Activated CD4-positive, alpha-beta T cell treated with anti-CD3 and anti-CD28 coated beads for 36 hours (primary cell): ENCODE measurements around the gene OGFRL1. TPM values are rescaled to one million over a fixed set of nuclear protein-coding genes. Genes with fewer than 3 reads are reported as not detected.

Source experiments
- ATAC-seq: fragments of 200-7000 bp; cut with Tn5 transposase; one replicate; pipeline ENCODE4 v1.10.0; 2021; ENCODE audit warnings: mild to moderate bottlenecking, moderate library complexity
- CTCF ChIA-PET: fragments of 350-600 bp; sonication (Branson Sonifier 250); formaldehyde crosslinking; loops from one replicate; lab custom pipeline; 2021; ENCODE audit warnings: antibody characterized with exemption; lab: Charles Lee
- POLR2A ChIA-PET: fragments of 350-600 bp; sonication (Branson Sonifier 250); formaldehyde crosslinking; loops from one replicate; lab custom pipeline; 2021; ENCODE audit warnings: antibody characterized with exemption, inconsistent platforms; lab: Charles Lee
- DNase-seq: peaks from one replicate; pipeline ENCODE4 v3.0.0-alpha.2; 2020
- H3K27ac Mint-ChIP-seq: one replicate; pipeline ENCODE4 v1.8.0; 2021; ENCODE audit warnings: mixed read lengths
- H3K27me3 Mint-ChIP-seq: one replicate; pipeline ENCODE4 v1.8.0; 2021; ENCODE audit warnings: mixed read lengths
- H3K36me3 Mint-ChIP-seq: one replicate; pipeline ENCODE4 v1.8.0; 2021; ENCODE audit warnings: low read depth, mixed read lengths
- H3K4me1 Mint-ChIP-seq: one replicate; pipeline ENCODE4 v1.8.0; 2021; ENCODE audit warnings: mixed read lengths
- H3K4me3 Mint-ChIP-seq: one replicate; pipeline ENCODE4 v1.8.0; 2021; ENCODE audit warnings: mild to moderate bottlenecking, moderate library complexity, mixed read lengths
- H3K9me3 Mint-ChIP-seq: one replicate; pipeline ENCODE4 v1.8.0; 2021; ENCODE audit warnings: low read depth, mixed read lengths
- intact Hi-C, 2 experiments: fragments of 100-400 bp; cut with DNase I in 1 of 2; cut with micrococcal nuclease in 1 of 2; formaldehyde crosslinking; loops; one replicate each; pipeline versions ENCODE4 v1.14.2 to v1.15.1; 2022 to 2024; cut with DNase I, micrococcal nuclease
- total RNA-seq, 2 experiments: library from RNA; stranded (reverse); gene quantifications; one replicate each; pipeline ENCODE4 v1.2.3, GENCODE V29; 2021

Gene OGFRL1
- total RNA-seq, 2 experiments from 2014 or later = 4.0 to 4.3 TPM

DNA sequence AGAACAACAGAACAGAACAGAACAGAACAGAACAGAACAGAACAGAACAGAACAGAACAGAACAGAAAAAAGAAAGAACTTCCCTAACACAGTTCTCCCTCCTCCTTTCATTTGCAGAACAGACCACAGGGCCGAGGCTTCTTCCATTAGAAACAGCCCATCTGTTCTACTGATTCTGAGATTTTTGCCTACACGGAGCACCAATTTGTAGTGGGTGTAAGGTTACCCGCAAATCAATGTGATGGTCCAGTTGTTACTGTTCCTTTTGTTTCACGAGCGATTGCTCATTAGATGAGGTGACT, 734 bp upstream of the OGFRL1 start:
- DNase-seq (no peak), ATAC-seq (no peak)
- Mint-ChIP-seq H3K36me3 (no peaks in the 10 kb centered on the region), H3K27me3 (no peaks in the 10 kb centered on the region), H3K9me3 (no peaks in the 10 kb centered on the region), H3K4me3 (peak overlapping the region; percentile 63), H3K4me1 (peaks cover 28% of the 10 kb centered on the region), H3K27ac (peak overlapping the region; percentile 32)
- intact Hi-C loops = loop anchor here in 1 of 2 experiments (1.0 to 5.0 kb wide), 3 partner anchors 61 to 876 kb away; partner anchors contain the start of genes FAM135A and SMAP1
- ChIA-PET CTCF (interaction anchor here (0.6 to 1.1 kb wide), 5 partner anchors 9 to 245 kb away, joined by 3 to 5 read pairs (median 3); no protein-coding TSS in a partner anchor), POLR2A (interaction anchor here (0.5 to 1.0 kb wide), 2 partner anchors 8 to 11 kb away, joined by 3 read pairs; no protein-coding TSS in a partner anchor)

DNA sequence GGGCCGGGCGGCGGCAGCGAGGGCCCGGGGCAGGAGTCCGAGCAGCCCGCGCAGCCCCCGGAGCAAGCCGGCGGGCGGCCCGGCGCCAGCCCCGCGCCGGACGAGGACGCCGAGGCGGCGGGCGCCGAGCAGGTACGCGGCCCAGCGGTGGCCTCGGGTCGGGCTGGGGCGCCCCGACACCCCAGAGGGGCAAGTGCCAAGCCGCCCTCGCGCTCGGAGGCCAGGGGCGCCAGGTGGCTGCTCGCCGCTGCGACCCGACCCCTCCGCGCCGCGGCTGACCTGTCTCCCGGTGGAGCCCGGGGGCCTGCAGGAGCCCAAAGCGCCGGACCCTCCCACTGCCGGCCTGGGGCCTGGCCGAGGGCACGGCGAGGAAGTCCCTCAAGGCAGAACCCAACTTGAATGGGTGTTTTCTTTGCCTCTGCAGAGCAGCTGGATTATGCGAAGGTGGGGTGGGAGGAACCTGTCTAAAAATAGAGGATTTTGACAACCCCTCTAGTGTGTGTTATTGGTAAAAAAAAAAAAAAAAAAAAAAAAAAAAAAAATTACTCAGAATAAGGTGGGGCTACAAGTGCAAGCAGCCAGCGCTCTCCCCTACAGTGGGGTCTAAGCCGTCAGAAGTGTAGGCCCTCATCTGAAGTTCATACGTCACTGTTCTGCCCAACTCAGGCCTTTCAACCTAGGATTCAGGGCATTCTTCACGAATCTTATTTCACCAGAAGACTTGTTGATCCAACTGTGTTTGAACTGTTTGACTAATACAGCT, 609 bp downstream of the OGFRL1 start:
- Mint-ChIP-seq H3K36me3 (no peaks in the 10 kb centered on the region), H3K27ac (peak overlapping the region; percentile 52), H3K4me1 (peaks cover 28% of the 10 kb centered on the region), H3K9me3 (no peaks in the 10 kb centered on the region), H3K4me3 (peak overlapping the region; percentile 73), H3K27me3 (no peaks in the 10 kb centered on the region)
- ChIA-PET POLR2A (interaction anchor here (0.6 kb wide), 1 partner anchor 24 kb away, joined by 3 read pairs; no protein-coding TSS in a partner anchor), CTCF (no interaction called here)
- peak; percentile 9 for ATAC-seq
- intact Hi-C loops = loop anchor here in 1 of 2 experiments (2.0 to 5.0 kb wide), 2 partner anchors 60 to 877 kb away; partner anchors contain the start of gene FAM135A
- peak; percentile 42 for DNase-seq

DNA sequence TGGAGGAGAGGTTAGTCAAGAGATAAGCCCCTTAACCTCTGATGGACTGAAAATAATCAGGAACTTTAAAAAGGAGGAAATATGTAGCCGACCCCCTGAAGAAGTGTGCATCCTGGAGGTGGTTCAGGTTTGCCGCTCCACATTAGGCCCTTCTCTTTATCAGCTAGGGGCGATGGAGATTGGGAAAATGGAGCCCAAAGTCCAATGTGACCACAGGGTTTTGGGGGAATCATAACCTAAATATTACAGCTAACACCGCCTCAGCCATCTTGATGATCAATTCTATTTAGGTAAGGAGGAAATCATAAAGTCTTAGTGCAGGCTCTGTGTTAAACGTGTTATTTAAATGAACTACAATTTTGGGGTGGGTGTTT, 1.2 kb downstream of the OGFRL1 start:
- peaks cover 28% of the 10 kb centered on the region for H3K4me1 Mint-ChIP-seq
- CTCF ChIA-PET = interaction anchor here (1.0 kb wide), 1 partner anchor 12 kb away, joined by 4 read pairs; no protein-coding TSS in a partner anchor
- ATAC-seq (no peak), DNase-seq (no peak)
- H3K4me3 Mint-ChIP-seq = peak overlapping the region; percentile 73
- H3K27ac Mint-ChIP-seq = peak overlapping the region; percentile 52
- intact Hi-C loops = loop anchor here in 1 of 2 experiments (2.0 to 5.0 kb wide), 2 partner anchors 59 to 877 kb away; partner anchors contain the start of gene FAM135A
- H3K36me3 Mint-ChIP-seq = peaks cover 4% of the 10 kb centered on the region
- POLR2A ChIA-PET = no interaction called here
- H3K9me3 Mint-ChIP-seq = no peaks in the 10 kb centered on the region
- H3K27me3 Mint-ChIP-seq = no peaks in the 10 kb centered on the region

DNA sequence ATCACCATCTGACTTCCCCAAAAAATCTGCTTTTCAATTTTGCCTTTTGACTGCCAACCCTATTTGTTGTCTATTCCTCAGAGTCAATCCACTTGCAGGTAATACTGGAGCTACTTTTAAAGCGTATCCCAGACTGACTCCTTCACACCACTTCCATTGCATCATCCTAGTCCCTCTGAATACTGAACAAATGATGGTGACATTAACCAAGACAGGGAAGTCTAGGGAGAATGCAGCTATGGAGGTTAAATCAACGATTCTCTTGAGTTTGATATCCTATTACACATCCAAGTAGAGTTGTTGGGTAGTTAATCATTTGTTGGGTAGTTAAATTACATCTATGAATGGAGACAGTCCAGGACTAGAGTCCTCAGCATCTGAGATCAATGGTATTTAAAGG, 2.0 kb downstream of the OGFRL1 start:
- CTCF ChIA-PET = interaction anchor here (1.0 kb wide), 1 partner anchor 13 kb away, joined by 4 read pairs; no protein-coding TSS in a partner anchor
- H3K4me1 Mint-ChIP-seq = peaks cover 28% of the 10 kb centered on the region
- peak overlapping the region; percentile 3 for H3K4me3 Mint-ChIP-seq
- peaks cover 5% of the 10 kb centered on the region for H3K36me3 Mint-ChIP-seq
- DNase-seq (no peak), ATAC-seq (no peak)
- H3K9me3 Mint-ChIP-seq = no peaks in the 10 kb centered on the region
- POLR2A ChIA-PET = no interaction called here
- intact Hi-C loops = no loop called here
- no peaks in the 10 kb centered on the region for H3K27me3 Mint-ChIP-seq
- no peak overlapping the region for H3K27ac Mint-ChIP-seq

GRCh38 chr6:71292001-71292400, 3.4 kb downstream of the OGFRL1 start:
- no peak for DNase-seq
- ChIA-PET POLR2A (no interaction called here), CTCF (interaction anchor here (1.4 kb wide), 1 partner anchor 19 kb away, joined by 3 read pairs; no protein-coding TSS in a partner anchor)
- intact Hi-C loops = no loop called here
- Mint-ChIP-seq H3K9me3 (no peaks in the 10 kb centered on the region), H3K4me3 (no peak overlapping the region), H3K36me3 (peaks cover 12% of the 10 kb centered on the region), H3K27ac (no peak overlapping the region), H3K27me3 (no peaks in the 10 kb centered on the region), H3K4me1 (peaks cover 28% of the 10 kb centered on the region)
- ATAC-seq = no peak

- no peaks in the 10 kb centered on the region for H3K9me3 Mint-ChIP-seq
- ChIA-PET POLR2A (no interaction called here), CTCF (no interaction called here)
- peaks cover 18% of the 10 kb centered on the region for H3K4me1 Mint-ChIP-seq
- ATAC-seq = no peak
- intact Hi-C loops = no loop called here
- DNase-seq = no peak
- H3K27me3 Mint-ChIP-seq = no peaks in the 10 kb centered on the region
- H3K27ac Mint-ChIP-seq = no peak overlapping the region
- no peak overlapping the region for H3K4me3 Mint-ChIP-seq
- H3K36me3 Mint-ChIP-seq = peaks cover 13% of the 10 kb centered on the region
These were observed 5.5 kb downstream of the OGFRL1 start for GRCh38 chr6:71294121-71294523.

DNA sequence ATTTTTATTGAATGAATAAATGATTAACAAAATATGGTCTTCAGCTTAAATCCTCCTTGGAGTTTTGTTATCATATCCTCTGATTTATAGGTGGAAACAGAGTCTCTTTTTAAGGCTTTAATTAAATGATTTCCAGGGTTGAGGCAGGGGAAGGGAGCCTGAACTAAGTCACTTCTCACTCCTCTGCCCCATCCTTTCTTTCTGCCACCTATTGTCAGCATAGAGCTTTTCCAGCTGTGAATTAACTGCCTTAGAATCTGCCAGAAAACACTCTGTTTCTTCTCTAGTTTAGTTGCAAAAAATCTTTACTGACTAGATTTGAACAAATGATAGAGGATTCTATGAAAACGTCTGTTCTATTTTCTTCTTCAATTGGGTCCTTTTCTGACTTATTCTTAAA, 9.8 kb downstream of the OGFRL1 start:
- CTCF ChIA-PET = interaction anchor here (1.0 to 1.3 kb wide), 2 partner anchors 10 to 109 kb away, joined by 3 read pairs; partner anchors contain the start of gene OGFRL1
- Mint-ChIP-seq H3K27me3 (no peaks in the 10 kb centered on the region), H3K27ac (no peak overlapping the region), H3K4me1 (no peaks in the 10 kb centered on the region), H3K4me3 (no peak overlapping the region), H3K9me3 (no peaks in the 10 kb centered on the region), H3K36me3 (peaks cover 19% of the 10 kb centered on the region)
- POLR2A ChIA-PET = no interaction called here
- DNase-seq = no peak
- intact Hi-C loops = no loop called here
- ATAC-seq = no peak

- POLR2A ChIA-PET = interaction anchor here (0.7 kb wide), 2 partner anchors 12 to 101 kb away, joined by 3 read pairs; no protein-coding TSS in a partner anchor
- intact Hi-C loops = no loop called here
- no peaks in the 10 kb centered on the region for H3K27me3 Mint-ChIP-seq
- no peaks in the 10 kb centered on the region for H3K4me1 Mint-ChIP-seq
- H3K36me3 Mint-ChIP-seq = peaks cover 15% of the 10 kb centered on the region
- H3K9me3 Mint-ChIP-seq = no peaks in the 10 kb centered on the region
- CTCF ChIA-PET = no interaction called here
- H3K27ac Mint-ChIP-seq = no peak overlapping the region
- H3K4me3 Mint-ChIP-seq = no peak overlapping the region
- DNase-seq (no peak), ATAC-seq (no peak)
These were observed 11.2 kb downstream of the OGFRL1 start for GRCh38 chr6:71299541-71300470.

DNA sequence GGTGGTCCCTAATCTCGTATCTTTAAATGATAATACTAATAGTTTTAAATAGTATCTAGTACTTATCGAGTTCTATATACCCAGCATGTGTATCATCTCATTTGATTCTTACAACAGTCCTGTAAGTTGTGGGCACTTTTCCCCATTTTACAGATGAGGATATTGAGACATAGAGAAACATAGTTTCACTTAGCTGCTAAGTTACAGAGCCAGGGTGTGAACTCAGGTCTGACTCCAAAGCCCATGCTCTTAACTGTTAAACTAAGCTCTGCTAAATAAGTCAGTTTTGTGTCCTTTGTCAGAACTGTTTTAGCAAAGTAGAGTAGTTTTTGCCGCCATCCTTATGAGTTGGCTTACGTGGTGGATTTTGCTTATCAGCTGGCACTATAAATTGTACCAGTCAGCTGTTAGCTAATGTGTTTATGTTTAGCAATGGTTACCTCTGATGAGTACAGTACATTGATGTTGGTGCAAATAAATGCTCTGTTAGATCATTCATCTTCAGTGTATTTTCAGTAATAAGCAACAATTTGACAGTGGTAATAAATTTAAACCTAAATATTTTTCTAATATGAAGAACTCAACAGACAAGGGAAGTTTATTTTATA, 12.1 kb downstream of the OGFRL1 start:
- ChIA-PET CTCF (no interaction called here), POLR2A (no interaction called here)
- ATAC-seq (no peak), DNase-seq (no peak)
- H3K4me3 Mint-ChIP-seq = no peak overlapping the region
- no peak overlapping the region for H3K27ac Mint-ChIP-seq
- H3K9me3 Mint-ChIP-seq = no peaks in the 10 kb centered on the region
- intact Hi-C loops = no loop called here
- no peaks in the 10 kb centered on the region for H3K27me3 Mint-ChIP-seq
- peaks cover 13% of the 10 kb centered on the region for H3K36me3 Mint-ChIP-seq
- no peaks in the 10 kb centered on the region for H3K4me1 Mint-ChIP-seq

DNA sequence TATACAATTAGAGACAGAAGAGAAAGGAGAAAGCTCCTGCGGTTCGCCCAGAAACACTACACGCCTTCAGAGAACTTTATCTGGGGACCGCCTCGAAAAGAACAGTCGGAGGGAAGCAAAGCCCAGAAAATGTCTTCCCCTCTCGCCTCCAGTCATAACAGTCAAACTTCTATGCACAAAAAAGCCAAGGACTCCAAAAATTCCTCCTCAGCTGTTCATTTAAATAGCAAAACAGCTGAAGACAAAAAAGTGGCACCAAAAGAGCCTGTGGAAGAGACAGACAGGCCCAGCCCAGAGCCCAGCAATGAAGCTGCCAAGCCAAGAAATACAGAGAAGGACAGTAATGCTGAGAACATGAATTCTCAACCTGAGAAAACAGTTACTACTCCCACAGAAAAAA, 12.9 kb downstream of the OGFRL1 start:
- intact Hi-C loops = no loop called here
- Mint-ChIP-seq H3K4me1 (no peaks in the 10 kb centered on the region), H3K27ac (no peak overlapping the region), H3K36me3 (peaks cover 10% of the 10 kb centered on the region), H3K27me3 (no peaks in the 10 kb centered on the region), H3K9me3 (no peaks in the 10 kb centered on the region), H3K4me3 (no peak overlapping the region)
- ChIA-PET POLR2A (no interaction called here), CTCF (no interaction called here)
- no peak for ATAC-seq
- no peak for DNase-seq

- Mint-ChIP-seq H3K27ac (no peak overlapping the region), H3K36me3 (no peaks in the 10 kb centered on the region), H3K4me1 (no peaks in the 10 kb centered on the region), H3K27me3 (no peaks in the 10 kb centered on the region), H3K4me3 (no peak overlapping the region), H3K9me3 (no peaks in the 10 kb centered on the region)
- POLR2A ChIA-PET = no interaction called here
- intact Hi-C loops = no loop called here
- ATAC-seq (no peak), DNase-seq (no peak)
- CTCF ChIA-PET = interaction anchor here (1.6 kb wide), 1 partner anchor 18 kb away, joined by 4 read pairs; no protein-coding TSS in a partner anchor
These were observed 21.0 kb downstream of the OGFRL1 start for GRCh38 chr6:71309656-71310055.
